Esophagus squamous epithelium (tissue), 5 donors: ENCODE results near the gene PHACTR1. TPM values are rescaled to one million over a fixed set of nuclear protein-coding genes. Genes with fewer than 3 reads are reported as not detected.

Experiments
- DNase-seq: peaks from one replicate; lab custom pipeline; 2025; lab: John Stamatoyannopoulos, UW
- H3K27ac ChIP-seq, 4 donors: fragments of 200-600 bp; sonication (generic); one replicate each; pipeline ENCODE4 v1.5.1; 2016 to 2019; ENCODE audit warnings: mild to moderate bottlenecking in 1 of 4
- H3K27me3 ChIP-seq, 4 donors: fragments of 200-600 bp; sonication (generic); 1 replicate in 3 of 4; 2 replicates in 1 of 4; pipeline versions ENCODE4 v1.5.1 to v1.6.0; 2017 to 2021; ENCODE audit warnings: antibody characterized with exemption in 1 of 4
- H3K36me3 ChIP-seq, 3 donors: fragments of 200-600 bp; sonication (generic); one replicate each; pipeline ENCODE4 v1.5.1; 2016 to 2019
- H3K4me1 ChIP-seq, 3 donors: fragments of 200-600 bp; sonication (generic); one replicate each; pipeline ENCODE4 v1.5.1; 2017 to 2019
- H3K4me3 ChIP-seq, 4 donors: fragments of 200-600 bp; sonication (generic); 1 replicate in 3 of 4; 2 replicates in 1 of 4; pipeline ENCODE4 v1.5.1; 2016 to 2019; ENCODE audit warnings: mild to moderate bottlenecking in 2 of 4, moderate library complexity in 1 of 4
- H3K9me3 ChIP-seq, 3 donors: fragments of 200-600 bp; sonication (generic); one replicate each; pipeline ENCODE4 v1.5.1; 2016 to 2019
- CTCF ChIP-seq, 6 experiments: fragments of 450-650 bp in 4 of 6; fragments of 200-600 bp in 2 of 6; sonication (generic) in 2 of 6; IDR thresholded peaks; one replicate each; pipeline ENCODE4 v1.5.1; 2016 to 2019; ENCODE audit warnings: antibody characterized with exemption in 6 of 6, mild to moderate bottlenecking in 4 of 6, moderate library complexity in 4 of 6
- POLR2A ChIP-seq, 4 donors: fragments of 450-650 bp; IDR thresholded peaks; one replicate each; pipeline ENCODE4 v1.6.1; 2017; ENCODE audit warnings: antibody characterized with exemption in 4 of 4, mild to moderate bottlenecking in 4 of 4, moderate library complexity in 3 of 4
- WGBS, 2 donors: methylation state at CpG; one replicate each; pipeline ENCODE4 v1.1.5; 2018; 5-methylcytosine and 5-hydroxymethylcytosine counted together
- intact Hi-C: fragments of 100-400 bp; cut with DNase I; formaldehyde crosslinking; loops from one replicate; pipeline ENCODE4 v1.15.0; 2022
- total RNA-seq, 4 donors: library from RNA; depleted of rRNA; stranded (reverse); fragments of >200 nt; gene quantifications; one replicate each; pipeline ENCODE4 v1.1.0, GENCODE V29; 2016
- donor health status: DM: yes; HTN: yes; CAD: no.

PHACTR1 gene
- total RNA-seq, 4 donors from 2014 or later: 1.5 to 7.2 (median 4.5) TPM

DNA sequence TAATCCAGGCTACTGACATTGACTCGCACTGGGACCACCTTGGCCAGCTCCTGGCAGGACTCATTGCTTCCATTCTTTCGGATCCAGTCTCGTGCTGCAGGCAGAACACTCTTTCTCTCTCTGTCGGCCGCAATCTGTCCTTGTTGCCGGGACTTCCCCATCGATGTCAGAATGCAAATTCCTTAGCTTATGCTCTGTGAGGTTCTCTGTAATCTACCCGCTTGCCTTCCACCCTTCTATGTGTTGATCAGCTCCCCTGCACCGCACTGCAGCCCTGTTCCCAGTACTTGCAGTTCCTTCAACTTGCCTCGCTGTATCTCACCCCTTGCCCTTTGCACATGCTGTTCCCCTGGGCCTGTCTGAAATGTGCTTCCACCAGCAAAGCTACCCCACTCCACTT, 182.0 kb downstream of the PHACTR1 start:
- WGBS, 2 donors: 88 to 90% methylated on average over 10 of the region's 10 CpGs
- intact Hi-C loops: loop anchor here (10.0 kb wide), 1 partner anchor 264 kb away; no protein-coding TSS in a partner anchor
- TF ChIP-seq POLR2A (IDR thresholded peaks at IDR 0.05) (no peak), CTCF (IDR thresholded peaks at IDR 0.05) (no peak)

GRCh38 chr6:12899046-12899833, 182.7 kb downstream of the PHACTR1 start:
- DNase-seq: no peak
- 79 to 85% methylated on average over 4 of the region's 4 CpGs for WGBS, 2 donors
- Histone ChIP-seq H3K27ac (no peak overlapping the region), H3K4me1 (peaks cover 0 to under 1% (median 0%) of the 10 kb centered on the region in 3 donors), H3K9me3 (no peaks in the 10 kb centered on the region), H3K27me3 (peaks cover 0 to 59% (median 0%) of the 10 kb centered on the region in 4 donors), H3K4me3 (no peak overlapping the region), H3K36me3 (no peaks in the 10 kb centered on the region)
- TF ChIP-seq CTCF (IDR thresholded peaks at IDR 0.05) (no peak), POLR2A (IDR thresholded peaks at IDR 0.05) (no peak)
- intact Hi-C loops: loop anchor here (10.0 kb wide), 1 partner anchor 264 kb away; no protein-coding TSS in a partner anchor

More for the DNA sequence above, 182.0 kb downstream of the PHACTR1 start:
- Histone ChIP-seq H3K36me3 (no peaks in the 10 kb centered on the region), H3K27me3 (peaks cover 0 to 59% (median 0%) of the 10 kb centered on the region in 4 donors), H3K4me1 (peaks cover 0 to 7% (median 0%) of the 10 kb centered on the region in 3 donors), H3K9me3 (no peaks in the 10 kb centered on the region), H3K4me3 (no peak overlapping the region), H3K27ac (no peak overlapping the region)
- no peak for DNase-seq

GRCh38 chr6:12903246-12903645, 186.7 kb downstream of the PHACTR1 start:
- no peak overlapping the region for H3K4me3 ChIP-seq
- TF ChIP-seq POLR2A (IDR thresholded peaks at IDR 0.05) (no peak), CTCF (IDR thresholded peaks at IDR 0.05) (no peak)
- H3K4me1 ChIP-seq: no peaks in the 10 kb centered on the region
- DNase-seq: no peak
- H3K27me3 ChIP-seq: peaks cover 0 to 43% (median 0%) of the 10 kb centered on the region in 4 donors
- 25 to 52% methylated on average over 1 of the region's 1 CpG for WGBS, 2 donors
- no peak overlapping the region for H3K27ac ChIP-seq
- intact Hi-C loops: no loop called here
- H3K36me3 ChIP-seq: no peaks in the 10 kb centered on the region
- no peaks in the 10 kb centered on the region for H3K9me3 ChIP-seq

- DNase-seq: no peak
- Histone ChIP-seq H3K27ac (no peak overlapping the region), H3K9me3 (no peaks in the 10 kb centered on the region), H3K27me3 (peaks cover 0 to 6% (median 0%) of the 10 kb centered on the region in 4 donors), H3K4me3 (no peak overlapping the region), H3K4me1 (no peaks in the 10 kb centered on the region), H3K36me3 (no peaks in the 10 kb centered on the region)
- WGBS, 2 donors: 40 to 45% methylated on average over 6 of the region's 6 CpGs
- TF ChIP-seq CTCF (IDR thresholded peaks at IDR 0.05): no peak
- no peak for TF ChIP-seq POLR2A (IDR thresholded peaks at IDR 0.05)
- intact Hi-C loops: loop anchor here (5.0 kb wide), 1 partner anchor 422 kb away; no protein-coding TSS in a partner anchor
These were observed 193.3 kb downstream of the PHACTR1 start for GRCh38 chr6:12909833-12910232.

DNA sequence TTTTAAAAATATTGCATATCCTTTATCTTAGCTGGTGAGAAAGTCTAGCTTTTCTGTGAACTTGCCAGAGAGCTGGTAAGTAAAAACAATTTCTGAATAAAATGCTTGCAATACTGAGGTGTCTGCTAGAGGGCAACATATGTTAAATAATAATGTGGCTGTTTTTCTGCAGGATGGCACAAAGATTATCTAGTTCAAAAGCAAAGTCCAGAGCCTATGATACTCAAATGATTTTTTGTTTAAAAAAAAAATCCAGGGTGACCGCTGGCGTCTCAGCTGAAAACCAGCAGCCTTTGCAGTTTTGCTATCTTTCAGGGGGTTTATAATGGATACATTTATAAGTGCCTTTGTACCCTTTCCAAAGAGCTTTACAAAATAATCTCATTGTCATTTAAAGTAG, 194.9 kb downstream of the PHACTR1 start:
- WGBS, 2 donors: 21 to 51% methylated on average over 2 of the region's 2 CpGs
- TF ChIP-seq POLR2A (IDR thresholded peaks at IDR 0.05) (no peak), CTCF (IDR thresholded peaks at IDR 0.05) (peak in 5 of 6 experiments; percentile 35 to 66 (median 47))
- Histone ChIP-seq H3K4me3 (no peak overlapping the region), H3K27ac (no peak overlapping the region), H3K36me3 (no peaks in the 10 kb centered on the region), H3K4me1 (no peaks in the 10 kb centered on the region), H3K27me3 (no peaks in the 10 kb centered on the region), H3K9me3 (no peaks in the 10 kb centered on the region)
- intact Hi-C loops: loop anchor here (5.0 kb wide), 1 partner anchor 421 kb away; no protein-coding TSS in a partner anchor
- DNase-seq: no peak
